GF-D8 (cell line): ENCODE measurements around the gene CCL28.
A peak's percentile ranks its signal among the peaks of the same experiment; 100 is the strongest.
"Not testable (repeated sequence)": the region's sequence is repeated elsewhere in the genome, so short reads cannot be mapped to it uniquely, and the experiment has no call there.

Source experiments
- DNase-seq: peaks from one replicate; lab custom pipeline; 2025; lab: John Stamatoyannopoulos, UW

Gene CCL28

GRCh38 chr5:43409809-43410271 lies 2.4 kb downstream of the CCL28 start:
- no peak for DNase-seq

GRCh38 chr5:43402524-43403066 lies 9.6 kb downstream of the CCL28 start:
- DNase-seq = not testable (repeated sequence)

GRCh38 chr5:43401827-43402226 lies 10.4 kb downstream of the CCL28 start:
- no peak for DNase-seq

- no peak for DNase-seq
Observed at GRCh38 chr5:43400082-43400481, 12.1 kb downstream of the CCL28 start.

GRCh38 chr5:43396762-43397304 lies 15.4 kb downstream of the CCL28 start:
- DNase-seq = peak; percentile 76

DNA sequence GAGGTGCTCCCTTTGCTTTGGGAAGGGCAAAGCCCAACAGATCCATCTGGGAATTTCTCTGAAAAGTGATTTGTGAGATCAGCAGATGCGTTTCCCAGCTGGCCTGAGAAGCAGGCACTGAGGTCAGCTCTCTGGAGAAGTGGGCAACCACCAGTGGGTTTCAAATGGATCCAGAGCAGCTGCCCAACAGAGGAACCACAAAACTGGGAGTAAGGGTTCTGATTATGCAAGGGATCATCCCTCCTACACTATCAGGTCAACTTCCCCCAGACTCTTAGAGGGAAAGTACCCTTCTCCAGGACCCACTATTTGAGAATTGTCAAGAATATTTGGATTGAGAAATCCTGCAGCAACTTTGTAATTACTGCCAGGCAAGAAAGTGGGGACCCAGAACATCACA lies 21.7 kb downstream of the CCL28 start:
- no peak for DNase-seq

DNA sequence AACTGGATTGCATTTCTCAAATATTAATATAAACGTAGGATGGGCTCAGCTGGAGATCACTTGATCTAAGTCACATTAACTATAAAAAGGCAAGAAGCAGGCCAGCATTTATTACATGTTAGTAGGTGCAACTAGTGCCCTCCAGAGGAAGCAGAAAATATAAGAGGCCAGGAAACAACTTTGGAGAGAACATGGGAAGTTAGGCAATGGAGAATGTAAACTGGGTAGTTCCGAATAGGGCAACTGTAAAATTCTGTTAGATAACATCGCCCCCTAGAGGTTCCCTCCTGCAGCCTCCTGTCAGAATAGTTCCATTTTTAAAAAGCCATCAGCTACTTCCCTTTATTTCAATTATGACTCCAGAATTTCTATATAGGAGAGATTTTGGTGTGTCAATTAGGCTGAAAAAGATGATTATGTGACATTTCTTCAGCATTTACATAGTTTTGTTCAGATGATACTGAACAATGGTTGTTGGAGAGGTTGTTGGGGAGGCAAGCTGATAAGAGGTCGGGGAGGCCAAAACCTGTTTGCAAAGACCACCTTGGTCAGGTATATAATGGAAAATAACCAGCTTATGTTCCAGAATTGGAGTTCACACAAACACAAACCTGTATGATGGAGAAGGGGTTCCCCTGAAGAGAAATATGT lies 22.4 kb downstream of the CCL28 start:
- DNase-seq = peak; percentile 88

DNA sequence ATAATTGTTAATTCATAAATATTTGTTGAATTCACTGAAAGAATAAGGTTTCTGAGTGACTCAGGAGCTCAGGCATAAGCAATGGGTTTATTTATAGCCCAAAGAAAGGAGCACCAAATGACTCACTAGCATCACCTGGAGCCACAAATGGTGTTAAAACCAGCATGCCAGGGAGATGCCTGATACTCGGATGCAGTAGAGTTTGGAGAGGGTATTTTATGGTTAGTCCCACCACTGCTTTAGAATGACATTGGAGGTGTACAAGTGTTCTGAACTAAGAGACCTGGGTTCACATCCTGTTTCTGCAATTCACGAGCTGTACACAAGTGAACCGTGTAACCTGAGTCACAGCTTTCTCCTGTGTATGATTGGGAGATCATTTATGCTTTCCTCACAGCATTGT lies 25.2 kb downstream of the CCL28 start:
- no peak for DNase-seq

GRCh38 chr5:43376496-43377140 lies 35.6 kb downstream of the CCL28 start:
- no peak for DNase-seq

DNA sequence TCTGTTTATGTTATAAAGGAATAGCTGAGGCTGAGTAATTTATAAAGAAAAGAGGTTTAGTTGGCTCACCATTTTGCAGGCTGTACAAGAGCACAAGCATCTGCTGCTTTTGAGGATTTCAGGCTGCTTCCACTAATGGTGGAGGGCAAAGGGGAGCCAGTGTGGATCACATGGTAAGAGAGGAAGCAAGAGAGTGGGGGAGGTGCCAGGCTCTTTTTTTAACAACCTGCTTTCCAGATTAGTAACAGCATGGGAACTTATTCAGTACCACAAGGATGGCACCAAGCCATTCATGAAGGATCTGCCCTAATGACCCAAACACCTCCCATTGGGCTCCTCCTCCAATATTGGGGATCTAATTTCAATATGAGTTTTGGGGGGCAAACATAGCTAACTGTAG lies 40.4 kb downstream of the CCL28 start:
- no peak for DNase-seq

DNA sequence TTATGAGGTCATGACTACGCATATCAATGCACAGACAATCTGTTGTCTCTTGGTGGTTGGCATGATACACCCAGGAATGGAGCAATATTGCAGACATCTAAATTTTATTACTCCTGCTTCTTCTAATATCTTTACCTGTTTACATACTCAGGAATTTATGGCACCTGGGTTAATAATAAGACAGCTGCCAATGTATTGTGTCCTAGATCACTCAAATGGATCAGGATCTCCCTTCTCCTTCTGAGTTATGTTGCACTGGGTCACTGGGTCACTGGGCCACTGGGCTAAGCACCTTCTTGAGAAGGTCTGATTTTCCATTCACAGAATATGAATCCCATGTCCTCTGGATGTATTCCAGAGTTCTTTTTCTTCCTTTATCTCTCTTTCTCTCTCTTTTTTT lies 41.8 kb downstream of the CCL28 start:
- DNase-seq = no peak

- no peak for DNase-seq
Observed at GRCh38 chr5:43369651-43370050, 42.5 kb downstream of the CCL28 start.

GRCh38 chr5:43367909-43368669 lies 44.1 kb downstream of the CCL28 start:
- DNase-seq = no peak

DNA sequence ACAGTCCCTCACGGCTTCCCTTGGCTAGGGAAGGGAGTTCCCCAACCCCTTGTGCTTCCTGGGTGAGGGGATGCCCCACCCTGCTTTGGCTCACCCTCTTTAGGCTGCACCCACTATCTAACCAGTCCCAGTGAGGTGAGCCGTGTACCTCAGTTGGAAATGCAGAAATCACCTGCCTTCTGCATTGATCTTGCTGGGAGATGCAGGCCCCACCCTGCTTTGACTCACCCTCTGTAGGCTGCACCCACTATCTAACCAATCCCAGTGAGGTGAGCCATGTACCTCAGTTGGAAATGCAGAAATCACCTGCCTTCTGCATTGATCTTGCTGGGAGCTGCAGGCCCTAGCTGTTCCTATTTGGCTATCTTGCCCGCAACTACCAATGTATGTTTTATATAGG lies 44.7 kb downstream of the CCL28 start:
- DNase-seq = no peak

DNA sequence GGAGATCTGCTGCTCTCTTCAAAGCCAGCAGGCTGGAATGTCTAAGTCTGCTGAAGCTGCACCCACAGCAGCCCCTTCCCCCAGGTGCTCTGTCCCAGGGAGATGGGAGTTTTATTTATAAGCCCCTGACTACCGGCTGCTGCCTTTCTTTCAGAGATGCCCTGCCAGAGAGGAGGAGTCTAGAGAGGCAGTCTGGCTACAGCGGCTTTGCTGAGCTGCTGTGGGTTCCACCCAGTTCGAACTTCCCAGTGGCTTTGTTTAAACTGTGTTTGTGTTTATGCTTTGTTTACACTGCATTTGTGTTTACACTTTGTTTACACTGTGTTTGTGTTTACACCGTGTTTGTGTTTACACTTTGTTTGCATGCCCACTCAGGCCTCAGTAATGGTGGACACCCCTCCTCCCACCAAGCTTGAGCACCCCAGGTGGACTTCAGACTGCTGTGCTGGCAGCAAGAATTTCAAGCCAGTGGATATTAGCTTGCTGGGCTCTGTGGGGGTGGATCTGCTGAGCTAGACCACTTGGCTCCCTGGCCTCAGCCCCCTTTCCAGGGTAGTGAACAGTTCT lies 45.4 kb downstream of the CCL28 start:
- not testable (repeated sequence) for DNase-seq

GRCh38 chr5:43365155-43365554 lies 47.0 kb downstream of the CCL28 start:
- DNase-seq = not testable (repeated sequence)

DNA sequence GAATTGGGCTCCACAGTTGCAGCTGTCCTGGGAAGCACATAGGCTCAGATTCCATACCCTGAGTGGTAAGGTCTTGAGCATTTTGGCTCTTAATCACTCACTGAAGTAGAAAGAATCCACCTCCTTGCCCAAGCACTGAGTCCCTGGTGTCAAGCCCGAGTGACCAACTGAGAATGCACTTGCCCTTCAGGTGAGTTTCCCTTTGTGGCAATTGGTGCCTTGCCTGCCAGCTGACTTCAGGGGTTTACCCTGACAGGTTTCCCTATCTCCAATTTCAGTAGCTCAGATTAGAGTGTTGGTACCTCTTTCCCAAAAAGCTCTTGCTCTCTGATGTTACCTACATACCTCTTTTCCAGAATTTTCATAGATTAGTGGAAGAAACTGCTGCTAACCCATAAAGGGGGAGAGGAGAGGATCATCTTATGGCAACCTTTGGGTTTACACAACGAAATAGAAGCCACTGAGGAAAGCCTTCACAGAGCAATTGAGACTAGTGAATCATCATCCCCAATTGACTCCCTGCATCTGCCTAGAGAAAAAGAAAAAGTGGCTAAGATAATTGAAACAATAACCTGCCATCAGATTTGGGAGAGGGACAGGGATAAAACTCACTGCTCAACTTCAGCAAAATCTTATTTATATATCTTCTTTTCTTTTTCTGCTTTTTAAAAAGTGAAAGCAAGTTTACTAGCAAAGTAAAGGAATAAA lies 48.6 kb downstream of the CCL28 start:
- no peak for DNase-seq

GRCh38 chr5:43362725-43363435 lies 49.3 kb downstream of the CCL28 start:
- DNase-seq = no peak

DNA sequence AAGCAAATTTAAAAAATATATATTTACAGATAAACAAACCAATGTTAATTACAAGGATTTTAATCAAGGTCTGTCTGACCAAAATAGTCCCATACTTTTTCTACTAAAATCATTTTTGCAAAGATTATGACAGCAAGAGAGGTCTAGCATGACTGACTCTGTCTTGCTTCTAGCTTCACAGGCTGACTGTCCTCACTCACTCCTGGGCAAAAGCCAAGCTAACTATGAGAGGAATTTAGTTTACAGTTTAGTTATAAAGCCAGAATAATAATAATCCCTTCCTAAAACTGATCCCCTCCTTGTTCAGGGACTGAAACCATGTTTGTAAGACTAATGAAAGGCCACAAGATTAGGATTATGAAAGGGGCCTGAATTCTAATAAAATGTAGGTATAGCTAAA lies 53.5 kb downstream of the CCL28 start:
- no peak for DNase-seq

- no peak for DNase-seq
Observed at GRCh38 chr5:43358301-43358700, 53.9 kb downstream of the CCL28 start.

- DNase-seq = no peak
Observed at GRCh38 chr5:43357878-43358281, 54.3 kb downstream of the CCL28 start.
